ENCODE data around the gene CEP170B.

DNA sequence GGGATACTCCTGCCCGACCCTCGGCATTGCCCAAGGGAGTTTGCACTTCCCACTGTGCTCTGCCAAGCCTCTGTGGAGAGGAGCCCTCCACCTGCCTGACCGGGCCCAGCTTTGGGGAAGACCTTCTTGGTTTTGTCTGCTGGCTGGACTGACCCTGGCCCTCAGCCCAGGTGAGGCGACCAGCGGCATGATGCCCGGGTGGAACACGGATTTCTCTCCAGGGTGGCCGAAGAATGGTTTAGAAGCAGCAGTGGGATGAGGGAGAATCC, 48.5 kb upstream of the CEP170B start:
- TF ChIP-seq CEBPB (IDR thresholded peaks at IDR 0.05; ENCODE audit: borderline replicate concordance, low read depth, low read length) (no peak), TBP (CRISPR knock-in tag; IDR thresholded peaks at IDR 0.05) (no peak), ZSCAN20 (CRISPR knock-in tag; IDR thresholded peaks at IDR 0.05; ENCODE audit: borderline replicate concordance) (no peak), ELF1 (CRISPR knock-in tag; IDR thresholded peaks at IDR 0.05) (no peak), POLR2AphosphoS5 (IDR thresholded peaks at IDR 0.05; ENCODE audit: low read depth, low read length) (no peak), ZNF24 (IDR thresholded peaks at IDR 0.05) (no peak), EP300 (IDR thresholded peaks at IDR 0.05; ENCODE audit: low read depth in 2 of 2, low read length in 2 of 2) (no peak), EP300 (CRISPR knock-in tag; IDR thresholded peaks at IDR 0.05; ENCODE audit: borderline replicate concordance) (no peak), JARID2 (CRISPR knock-in tag; IDR thresholded peaks at IDR 0.05; ENCODE audit: insufficient replicate concordance) (no peak), ZGPAT (CRISPR knock-in tag; IDR thresholded peaks at IDR 0.05) (no peak), ZNF224 (CRISPR knock-in tag; IDR thresholded peaks at IDR 0.05) (no peak), ZNF253 (CRISPR knock-in tag; IDR thresholded peaks at IDR 0.05; ENCODE audit: borderline replicate concordance) (no peak), TCF12 (IDR thresholded peaks at IDR 0.05) (no peak), TCF12 (CRISPR knock-in tag; IDR thresholded peaks at IDR 0.05) (no peak)
